ENCODE data around the gene RNF130.

- TF ChIP-seq CTCF (IDR thresholded peaks at IDR 0.05) (no peak), EZH2 (IDR thresholded peaks at IDR 0.05) (no peak), EZH2phosphoT487 (IDR thresholded peaks at IDR 0.05) (no peak)
These were observed 12.0 kb upstream of the RNF130 start for GRCh38 chr5:180083529-180084060.
